HCT116 (cell line): Measurements from ENCODE around the gene PCDH9. TPM values are rescaled to one million over a fixed set of nuclear protein-coding genes. Genes with fewer than 3 reads are reported as not detected.

ENCODE experiments used
- ATAC-seq: fragments of 200-7000 bp; cut with Tn5 transposase; 2 replicates; pipeline ENCODE4 v1.9.1; 2020; ENCODE audit warnings: mild to moderate bottlenecking, moderate library complexity
- BruUV-seq: library from RNA; stranded (reverse); fragments of 400-500 nt; replicated peaks from 2 replicates; lab custom pipeline; 2021; lab: Mats Ljungman, UMichigan
- CTCF ChIA-PET: fragments of 300-600 bp; sonication (Branson Sonifier 250); formaldehyde crosslinking; loops from one replicate; lab custom pipeline; 2021; ENCODE audit warnings: antibody characterized with exemption; lab: Charles Lee
- POLR2A ChIA-PET: fragments of 300-600, 350-600 bp; sonication (Branson Sonifier 250); formaldehyde crosslinking; loops from one replicate; lab custom pipeline; 2021; ENCODE audit warnings: antibody characterized with exemption; lab: Charles Lee
- RAD21 ChIA-PET, 2 experiments: fragments of 300-600 bp; sonication (Branson Sonifier 250); formaldehyde crosslinking; loops; one replicate each; lab custom pipeline; 2023; ENCODE audit warnings: low total read pairs in 2 of 2; ENCODE audit not compliant: uncharacterized antibody in 2 of 2, unreplicated experiment in 2 of 2, low non-redundant PET in 1 of 2; lab: Charles Lee
- DNase-seq: peaks from one replicate; pipeline ENCODE4 v3.0.0-alpha.2; 2010; ENCODE audit warnings: low read depth, low spot score
- H2AFZ ChIP-seq: fragments of 200-600 bp; shearing (Covaris generic), sonication (generic); 2 replicates; pipeline ENCODE4 v1.6.1; 2017; ENCODE audit warnings: low read depth, mixed run types, mixed read lengths, antibody characterized with exemption, low read length; ENCODE audit not compliant: poor library complexity, severe bottlenecking
- H3K27ac ChIP-seq: 2 replicates; pipeline ENCODE4 v1.5.1; 2012; ENCODE audit warnings: low read depth, low read length
- H3K27me3 ChIP-seq: fragments of 200-600 bp; sonication (generic); 2 replicates; pipeline ENCODE4 v1.6.1; 2016; ENCODE audit warnings: mixed run types, low read length, mixed read lengths; ENCODE audit not compliant: insufficient read depth
- H3K36me3 ChIP-seq, 2 experiments: fragments of 200-500 bp in 1 of 2; fragments of 200-600 bp in 1 of 2; sonication (Bioruptor generic) in 1 of 2; sonication (generic) in 1 of 2; 2 replicates each; pipeline versions ENCODE4 v1.5.1 to v1.6.1; 2014 to 2016; ENCODE audit warnings: low read length in 2 of 2, inconsistent platforms in 1 of 2, mixed read lengths in 1 of 2, mixed run types in 1 of 2; ENCODE audit not compliant: insufficient read depth in 2 of 2, control insufficient read depth in 1 of 2
- H3K4me1 ChIP-seq, 2 experiments: fragments of 200-600 bp in 1 of 2; sonication (generic) in 1 of 2; 2 replicates each; pipeline versions ENCODE4 v1.5.1 to v1.6.1; 2012 to 2017; ENCODE audit warnings: low read length in 2 of 2, inconsistent platforms in 1 of 2, mild to moderate bottlenecking in 1 of 2, mixed read lengths in 1 of 2, mixed run types in 1 of 2, moderate library complexity in 1 of 2; ENCODE audit not compliant: insufficient read depth in 2 of 2, control insufficient read depth in 1 of 2
- H3K4me2 ChIP-seq: fragments of 200-600 bp; sonication (generic); 2 replicates; pipeline ENCODE4 v1.6.1; 2017; ENCODE audit warnings: mixed run types, low read length, mixed read lengths
- H3K4me3 ChIP-seq, 2 experiments: fragments of 200-600 bp in 1 of 2; sonication (generic) in 1 of 2; replicated peaks in 1 of 2; 2 replicates each; pipeline ENCODE4 v1.5.1; 2011 to 2016; ENCODE audit warnings: low read length in 2 of 2, control low read depth in 1 of 2, low read depth in 1 of 2, mild to moderate bottlenecking in 1 of 2, mixed read lengths in 1 of 2, mixed run types in 1 of 2
- H3K79me2 ChIP-seq: fragments of 200-600 bp; sonication (generic); 2 replicates; pipeline ENCODE4 v1.6.1; 2017; ENCODE audit warnings: mild to moderate bottlenecking, mixed run types, low read length, moderate library complexity, mixed read lengths; ENCODE audit not compliant: insufficient read depth
- H3K9ac ChIP-seq: fragments of 200-600 bp; sonication (generic); 2 replicates; pipeline ENCODE4 v1.6.1; 2016; ENCODE audit warnings: low read length, mixed read lengths
- H3K9me2 ChIP-seq: fragments of 200-600 bp; sonication (generic), shearing (Covaris generic); 2 replicates; pipeline ENCODE4 v1.6.1; 2017; ENCODE audit warnings: mixed run types, mild to moderate bottlenecking, moderate library complexity; ENCODE audit not compliant: insufficient read depth
- H3K9me3 ChIP-seq, 2 experiments: fragments of 200-500 bp in 1 of 2; fragments of 200-600 bp in 1 of 2; sonication (Bioruptor generic) in 1 of 2; sonication (generic) in 1 of 2; 2 replicates each; pipeline ENCODE4 v1.6.1; 2014 to 2017; ENCODE audit warnings: low read length in 2 of 2, mixed read lengths in 2 of 2, inconsistent platforms in 1 of 2, low read depth in 1 of 2, mild to moderate bottlenecking in 1 of 2, mixed run types in 1 of 2, moderate library complexity in 1 of 2; ENCODE audit not compliant: control insufficient read depth in 1 of 2, insufficient read depth in 1 of 2
- H4K20me1 ChIP-seq: fragments of 200-600 bp; sonication (generic), shearing (Covaris generic); 2 replicates; pipeline ENCODE4 v1.6.1; 2017; ENCODE audit warnings: mixed run types, mild to moderate bottlenecking, moderate library complexity; ENCODE audit not compliant: insufficient read depth
- CBX3 ChIP-seq: IDR thresholded peaks from 2 replicates; pipeline ENCODE4 v1.6.1; 2012; ENCODE audit warnings: low read depth
- CEBPB ChIP-seq: IDR thresholded peaks from 2 replicates; pipeline ENCODE4 v1.6.1; 2012; ENCODE audit warnings: low read depth
- CTCF ChIP-seq, 3 experiments: fragments of 200-600 bp in 1 of 3; sonication (generic) in 1 of 3; IDR thresholded peaks in 2 of 3; conservative IDR thresholded peaks in 1 of 3; 2 replicates each; pipeline ENCODE4 v1.5.1; 2012 to 2017; ENCODE audit warnings: low read depth in 2 of 3, low read length in 2 of 3, antibody characterized with exemption in 1 of 3, borderline replicate concordance in 1 of 3, control low read depth in 1 of 3, mild to moderate bottlenecking in 1 of 3, mixed read lengths in 1 of 3, mixed run types in 1 of 3, moderate library complexity in 1 of 3; ENCODE audit not compliant: insufficient read depth in 1 of 3
- EGR1 ChIP-seq: IDR thresholded peaks from 2 replicates; pipeline ENCODE4 v1.6.1; 2012; ENCODE audit warnings: low read depth
- ELF1 ChIP-seq: IDR thresholded peaks from 2 replicates; pipeline ENCODE4 v1.6.1; 2012; ENCODE audit warnings: low read depth, borderline replicate concordance
- EZH2 ChIP-seq: fragments of 200-600 bp; sonication (generic); IDR thresholded peaks from 2 replicates; pipeline ENCODE4 v1.6.1; 2017; ENCODE audit warnings: antibody characterized with exemption, mixed run types
- JUND ChIP-seq: IDR thresholded peaks from 2 replicates; pipeline ENCODE4 v1.6.1; 2012
- POLR2A ChIP-seq: IDR thresholded peaks from 2 replicates; pipeline ENCODE4 v1.7.0; 2011; ENCODE audit warnings: borderline replicate concordance; ENCODE audit not compliant: insufficient read depth, insufficient read length; ENCODE audit errors: extremely low read depth
- POLR2AphosphoS5 ChIP-seq: IDR thresholded peaks from 2 replicates; pipeline ENCODE4 v1.6.1; 2011; ENCODE audit warnings: mild to moderate bottlenecking, low read depth, low read length, moderate library complexity
- SIN3A ChIP-seq: IDR thresholded peaks from 2 replicates; pipeline ENCODE4 v1.6.1; 2012; ENCODE audit warnings: low read depth
- SP1 ChIP-seq: IDR thresholded peaks from 2 replicates; pipeline ENCODE4 v1.6.1; 2012; ENCODE audit warnings: low read depth
- SRF ChIP-seq: IDR thresholded peaks from 2 replicates; pipeline ENCODE4 v1.6.1; 2012; ENCODE audit warnings: low read depth
- TCF7L2 ChIP-seq: IDR thresholded peaks from 2 replicates; pipeline ENCODE4 v1.7.0; 2011; ENCODE audit warnings: borderline replicate concordance, inconsistent platforms; ENCODE audit not compliant: insufficient read depth, insufficient read length; ENCODE audit errors: extremely low read depth
- YY1 ChIP-seq: IDR thresholded peaks from 2 replicates; pipeline ENCODE4 v1.6.1; 2011; ENCODE audit warnings: low read length, low read depth, moderate library complexity, mild to moderate bottlenecking; ENCODE audit not compliant: insufficient replicate concordance; ENCODE audit errors: extremely low read depth
- intact Hi-C: fragments of 100-400 bp; cut with micrococcal nuclease; formaldehyde crosslinking; loops from 2 replicates; pipeline ENCODE4 v1.10.0; 2022
- total RNA-seq: library from RNA; stranded (reverse); gene quantifications from one replicate; pipeline ENCODE4 v1.2.1, GENCODE V29; 2021; ENCODE audit not compliant: unreplicated experiment

Gene PCDH9
- total RNA-seq, 1 experiment from 2014 or later, result 0.02 TPM

DNA sequence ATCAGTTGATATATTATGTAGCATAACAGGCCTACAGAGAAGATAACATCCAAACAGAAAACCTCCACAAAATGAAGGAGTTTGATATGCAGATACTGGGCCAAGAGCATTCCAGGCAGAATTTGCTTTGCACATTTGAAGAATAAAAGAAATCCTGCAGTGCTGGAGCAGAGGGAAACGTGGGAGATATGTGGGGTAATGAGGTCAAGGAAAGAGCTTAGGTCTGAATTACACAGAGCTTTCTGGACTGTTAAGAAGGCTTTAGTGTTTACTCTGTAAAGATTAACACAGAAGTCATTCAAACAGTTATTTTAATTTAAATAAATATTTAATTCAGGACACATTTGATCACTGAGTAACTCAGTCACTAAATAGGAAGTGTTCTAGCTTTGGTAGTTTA, 692.7 kb downstream of the PCDH9 start:
- DNase-seq (no peak), ATAC-seq (no peak)
- Histone ChIP-seq H3K9me3 (no peaks in the 10 kb centered on the region), H3K36me3 (no peaks in the 10 kb centered on the region), H3K4me3 (no peak overlapping the region), H3K9ac (no peak overlapping the region), H3K9me2 (no peaks in the 10 kb centered on the region), H3K79me2 (no peaks in the 10 kb centered on the region), H3K27ac (no peak overlapping the region), H3K4me2 (no peak overlapping the region), H3K4me1 (no peaks in the 10 kb centered on the region), H4K20me1 (0 out of 2 replicates have a peak, but pooled peaks cover 3% of the 10 kb centered on the region), H3K27me3 (no peaks in the 10 kb centered on the region), H2AFZ (no peak overlapping the region)
- RAD21 ChIA-PET, result no interaction called here
- intact Hi-C loops, result no loop called here
- CTCF ChIA-PET, result no interaction called here
- POLR2A ChIA-PET, result no interaction called here
- TF ChIP-seq EZH2 (no peak), CEBPB (no peak), POLR2AphosphoS5 (no peak), CBX3 (no peak), SRF (no peak), SP1 (no peak), ELF1 (no peak), TCF7L2 (no peak), EGR1 (no peak), POLR2A (no peak), SIN3A (no peak), JUND (no peak), YY1 (no peak), CTCF (IDR thresholded peaks at IDR 0.05 in 2 of 3, conservative IDR thresholded peaks at IDR 0.05 in 1 of 3; ENCODE audit: borderline replicate concordance in 1 of 3, insufficient read depth in 1 of 3, low read depth in 2 of 3, low read length in 2 of 3) (no peak)
- BruUV-seq, result no TSS peak
